Measurements from ENCODE around the gene CTDSP1.

The CTDSP1 gene

GRCh38 chr2:218398437-218399390 is 954 bp upstream of the CTDSP1 start:
- DNase-seq (ENCODE audit: low read depth in 1 of 2, low spot score in 1 of 2): peak; percentile 34 to 55

GRCh38 chr2:218400167-218400929 is 680 bp downstream of the CTDSP1 start:
- peak in 1 of 2 donors; percentile 37 for DNase-seq (ENCODE audit: low read depth in 1 of 2, low spot score in 1 of 2)

- no peak for DNase-seq (ENCODE audit: low read depth in 1 of 2, low spot score in 1 of 2)
These were observed 1.5 kb downstream of the CTDSP1 start for GRCh38 chr2:218400930-218401881.

- DNase-seq (ENCODE audit: low read depth in 1 of 2, low spot score in 1 of 2): no peak
These were observed 2.2 kb downstream of the CTDSP1 start for GRCh38 chr2:218401890-218402289.

GRCh38 chr2:218402491-218402901 is 2.8 kb downstream of the CTDSP1 start:
- no peak for DNase-seq (ENCODE audit: low read depth in 1 of 2, low spot score in 1 of 2)

GRCh38 chr2:218402911-218403411 is 3.3 kb downstream of the CTDSP1 start:
- DNase-seq (ENCODE audit: low read depth in 1 of 2, low spot score in 1 of 2): no peak

GRCh38 chr2:218403810-218404209 is 4.1 kb downstream of the CTDSP1 start:
- DNase-seq (ENCODE audit: low read depth in 1 of 2, low spot score in 1 of 2): no peak

GRCh38 chr2:218404351-218405085 is 4.8 kb downstream of the CTDSP1 start:
- DNase-seq (ENCODE audit: low read depth in 1 of 2, low spot score in 1 of 2): no peak

- DNase-seq (ENCODE audit: low read depth in 1 of 2, low spot score in 1 of 2): no peak
These were observed 5.5 kb downstream of the CTDSP1 start for GRCh38 chr2:218405086-218405745.

GRCh38 chr2:218405746-218406208 is 6.1 kb downstream of the CTDSP1 start:
- DNase-seq (ENCODE audit: low read depth in 1 of 2, low spot score in 1 of 2): no peak

GRCh38 chr2:218406209-218406948 is 6.7 kb downstream of the CTDSP1 start:
- DNase-seq (ENCODE audit: low read depth in 1 of 2, low spot score in 1 of 2): peak; percentile 86 to 90

GRCh38 chr2:218406949-218407618 is 7.4 kb downstream of the CTDSP1 start:
- peak; percentile 30 to 37 for DNase-seq (ENCODE audit: low read depth in 1 of 2, low spot score in 1 of 2)

- DNase-seq (ENCODE audit: low read depth in 1 of 2, low spot score in 1 of 2): no peak
These were observed 8.0 kb downstream of the CTDSP1 start for GRCh38 chr2:218407717-218408116.

GRCh38 chr2:218418321-218418716 is 18.7 kb downstream of the CTDSP1 start:
- no peak for DNase-seq (ENCODE audit: low read depth in 1 of 2, low spot score in 1 of 2)

- DNase-seq (ENCODE audit: low read depth in 1 of 2, low spot score in 1 of 2): no peak
These were observed 19.2 kb downstream of the CTDSP1 start, which contains the start of gene VIL1 for GRCh38 chr2:218418717-218419458. TSS of gene VIL1 (plus strand) at chr2:218419123. CDS start at chr2:218423779, 4,656 bp downstream.

GRCh38 chr2:218419630-218420216 is 20.1 kb downstream of the CTDSP1 start:
- no peak for DNase-seq (ENCODE audit: low read depth in 1 of 2, low spot score in 1 of 2)

- no peak for DNase-seq (ENCODE audit: low read depth in 1 of 2, low spot score in 1 of 2)
These were observed 21.4 kb downstream of the CTDSP1 start for GRCh38 chr2:218421027-218421426.

Data from stimulated activated CD4-positive, alpha-beta T cell treated with anti-CD3 and anti-CD28 coated beads, Interleukin-15, amount 100 ng/mL, for 1 hour (primary cell).